Measurements from ENCODE around the gene NCBP2.

The NCBP2 gene

GRCh38 chr3:196920733-196921132, 21.6 kb downstream of the NCBP2 start:
- Histone ChIP-seq H3K4me1 (ENCODE audit: control insufficient read depth, insufficient read depth, low read length) (no peaks in the 10 kb centered on the region), H3K9ac (ENCODE audit: low read length) (no peak overlapping the region), H3K9me3 (ENCODE audit: control insufficient read depth, low read length) (no peaks in the 10 kb centered on the region), H3K36me3 (ENCODE audit: control insufficient read depth, insufficient read depth, low read length) (no peaks in the 10 kb centered on the region), H3K27me3 (ENCODE audit: control insufficient read depth, insufficient read depth, low read length) (no peaks in the 10 kb centered on the region), H3K4me3 (ENCODE audit: low read length) (no peak overlapping the region)

DNA sequence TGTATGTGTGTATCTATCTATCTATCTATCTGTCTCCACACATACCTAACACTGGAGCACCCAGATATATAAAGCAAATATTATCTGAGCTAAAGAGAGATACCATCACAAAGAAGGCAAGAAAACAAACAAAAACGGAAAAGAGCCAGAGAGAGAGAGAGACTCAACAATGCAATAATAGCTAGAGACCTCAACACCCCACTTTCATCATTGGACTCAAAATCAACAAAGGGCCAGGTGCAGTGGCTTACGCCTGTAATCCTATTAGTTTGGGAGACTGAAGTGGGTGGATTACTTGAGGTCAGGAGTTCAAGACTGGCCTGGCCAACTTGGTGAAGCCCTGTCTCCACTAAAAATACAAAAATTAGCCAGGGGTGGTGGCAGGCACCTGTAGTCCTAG, 23.4 kb downstream of the NCBP2 start:
- no peaks in the 10 kb centered on the region for H3K27me3 ChIP-seq (ENCODE audit: control insufficient read depth, insufficient read depth, low read length)
- no peaks in the 10 kb centered on the region for H3K36me3 ChIP-seq (ENCODE audit: control insufficient read depth, insufficient read depth, low read length)
- no peak overlapping the region for H3K9ac ChIP-seq (ENCODE audit: low read length)
- H3K4me1 ChIP-seq (ENCODE audit: control insufficient read depth, insufficient read depth, low read length): no peaks in the 10 kb centered on the region
- no peak overlapping the region for H3K4me3 ChIP-seq (ENCODE audit: low read length)
- H3K9me3 ChIP-seq (ENCODE audit: control insufficient read depth, low read length): no peaks in the 10 kb centered on the region

DNA sequence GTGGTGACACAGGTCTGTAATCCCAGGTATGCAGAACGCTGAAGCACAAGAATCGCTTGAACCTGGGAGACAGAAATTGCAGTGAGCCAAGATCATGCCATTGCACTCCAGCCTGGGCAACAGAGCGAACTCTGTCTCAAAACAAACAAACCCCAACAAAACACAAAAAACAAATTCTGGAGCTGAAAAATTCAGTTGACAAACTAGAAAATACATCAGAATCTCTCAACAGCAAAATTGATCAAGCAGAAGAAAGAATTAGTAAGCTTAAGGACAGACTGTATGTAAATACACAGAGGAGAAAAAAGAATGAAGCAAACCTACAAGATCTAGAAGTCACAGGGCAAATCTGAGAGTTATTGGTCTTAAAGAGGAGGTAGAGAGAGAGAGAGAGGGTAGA, 25.3 kb downstream of the NCBP2 start:
- no peaks in the 10 kb centered on the region for H3K9me3 ChIP-seq (ENCODE audit: control insufficient read depth, low read length)
- H3K4me1 ChIP-seq (ENCODE audit: control insufficient read depth, insufficient read depth, low read length): no peaks in the 10 kb centered on the region
- H3K27me3 ChIP-seq (ENCODE audit: control insufficient read depth, insufficient read depth, low read length): no peaks in the 10 kb centered on the region
- H3K9ac ChIP-seq (ENCODE audit: low read length): no peak overlapping the region
- no peaks in the 10 kb centered on the region for H3K36me3 ChIP-seq (ENCODE audit: control insufficient read depth, insufficient read depth, low read length)
- no peak overlapping the region for H3K4me3 ChIP-seq (ENCODE audit: low read length)

DNA sequence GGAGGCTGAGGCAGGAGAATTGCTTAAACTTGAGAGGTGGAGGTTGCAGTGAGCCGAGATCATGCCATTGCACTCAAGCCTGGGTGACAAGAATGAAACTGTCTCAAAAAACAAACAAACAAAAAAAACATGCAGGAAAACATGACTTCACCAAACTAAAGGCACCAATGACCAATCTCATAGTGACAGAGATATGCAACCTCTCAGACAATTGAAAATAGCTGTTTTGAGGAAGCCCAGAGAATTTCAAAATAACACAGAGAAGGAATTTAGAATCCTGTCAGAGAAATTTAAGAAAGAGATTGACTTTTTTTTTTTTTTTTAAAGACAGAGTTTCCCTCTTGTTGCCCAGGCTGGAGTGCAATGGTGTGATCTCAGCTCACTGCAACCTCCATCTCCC, 26.1 kb downstream of the NCBP2 start:
- Histone ChIP-seq H3K9me3 (ENCODE audit: control insufficient read depth, low read length) (no peaks in the 10 kb centered on the region), H3K4me1 (ENCODE audit: control insufficient read depth, insufficient read depth, low read length) (no peaks in the 10 kb centered on the region), H3K4me3 (ENCODE audit: low read length) (no peak overlapping the region), H3K36me3 (ENCODE audit: control insufficient read depth, insufficient read depth, low read length) (no peaks in the 10 kb centered on the region), H3K9ac (ENCODE audit: low read length) (no peak overlapping the region), H3K27me3 (ENCODE audit: control insufficient read depth, insufficient read depth, low read length) (no peaks in the 10 kb centered on the region)

DNA sequence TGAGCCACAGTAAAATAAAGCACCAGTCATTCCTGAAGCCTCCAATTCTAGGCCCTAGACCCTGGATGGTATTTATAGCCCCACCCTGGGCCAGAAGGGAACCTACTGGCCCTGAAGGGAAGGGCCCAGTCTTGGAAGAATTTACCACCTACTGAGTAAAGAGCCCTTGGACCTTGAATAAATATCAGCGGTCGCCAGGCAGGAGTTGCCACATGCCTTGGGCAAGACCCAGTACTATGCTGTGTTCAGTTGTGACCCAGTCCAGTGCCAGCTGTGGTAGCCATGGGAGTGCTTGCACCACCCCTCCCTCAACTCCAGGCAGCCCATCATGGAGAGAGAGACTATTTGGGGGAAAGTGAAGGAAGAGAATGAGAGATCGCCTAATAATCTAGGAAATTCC, 27.0 kb downstream of the NCBP2 start:
- H3K4me1 ChIP-seq (ENCODE audit: control insufficient read depth, insufficient read depth, low read length): no peaks in the 10 kb centered on the region
- H3K27me3 ChIP-seq (ENCODE audit: control insufficient read depth, insufficient read depth, low read length): no peaks in the 10 kb centered on the region
- H3K4me3 ChIP-seq (ENCODE audit: low read length): no peak overlapping the region
- H3K9ac ChIP-seq (ENCODE audit: low read length): no peak overlapping the region
- no peaks in the 10 kb centered on the region for H3K9me3 ChIP-seq (ENCODE audit: control insufficient read depth, low read length)
- H3K36me3 ChIP-seq (ENCODE audit: control insufficient read depth, insufficient read depth, low read length): no peaks in the 10 kb centered on the region

DNA sequence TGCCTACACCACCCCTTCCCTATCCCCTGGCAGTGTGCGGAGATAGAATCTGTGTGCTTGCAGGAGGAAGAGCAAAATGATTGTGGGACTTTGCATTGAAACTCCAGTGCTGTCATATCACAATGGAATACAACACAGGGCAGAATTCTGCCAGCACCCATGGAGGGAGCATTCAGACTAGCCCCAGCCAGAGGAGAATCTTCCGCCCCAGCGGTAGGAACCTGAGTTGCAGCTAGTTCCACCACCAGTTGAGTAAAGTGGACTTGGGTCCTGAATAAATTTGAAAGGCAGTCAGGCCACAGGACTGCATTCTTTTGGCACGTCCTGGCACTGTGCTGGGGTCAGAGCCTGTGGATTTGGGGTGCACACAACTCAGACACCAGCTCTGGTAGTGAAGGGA, 27.5 kb downstream of the NCBP2 start:
- no peaks in the 10 kb centered on the region for H3K36me3 ChIP-seq (ENCODE audit: control insufficient read depth, insufficient read depth, low read length)
- H3K27me3 ChIP-seq (ENCODE audit: control insufficient read depth, insufficient read depth, low read length): no peaks in the 10 kb centered on the region

GRCh38 chr3:196903740-196904139, 38.6 kb downstream of the NCBP2 start:
- no peak overlapping the region for H3K4me3 ChIP-seq (ENCODE audit: low read length)
- no peaks in the 10 kb centered on the region for H3K4me1 ChIP-seq (ENCODE audit: control insufficient read depth, insufficient read depth, low read length)
- no peaks in the 10 kb centered on the region for H3K9me3 ChIP-seq (ENCODE audit: control insufficient read depth, low read length)
- no peaks in the 10 kb centered on the region for H3K27me3 ChIP-seq (ENCODE audit: control insufficient read depth, insufficient read depth, low read length)
- H3K9ac ChIP-seq (ENCODE audit: low read length): no peak overlapping the region
- H3K36me3 ChIP-seq (ENCODE audit: control insufficient read depth, insufficient read depth, low read length): no peaks in the 10 kb centered on the region

More for the DNA sequence above, 27.5 kb downstream of the NCBP2 start:
- H3K9ac ChIP-seq (ENCODE audit: low read length): no peak overlapping the region
- H3K4me1 ChIP-seq (ENCODE audit: control insufficient read depth, insufficient read depth, low read length): no peaks in the 10 kb centered on the region
- no peak overlapping the region for H3K4me3 ChIP-seq (ENCODE audit: low read length)
- no peaks in the 10 kb centered on the region for H3K9me3 ChIP-seq (ENCODE audit: control insufficient read depth, low read length)

- H3K36me3 ChIP-seq (ENCODE audit: control insufficient read depth, insufficient read depth, low read length): no peaks in the 10 kb centered on the region
- H3K9ac ChIP-seq (ENCODE audit: low read length): no peak overlapping the region
Observed at GRCh38 chr3:196902296-196902695, 40.0 kb downstream of the NCBP2 start.

GRCh38 chr3:196901768-196902167, 40.6 kb downstream of the NCBP2 start:
- H3K27me3 ChIP-seq (ENCODE audit: control insufficient read depth, insufficient read depth, low read length): no peaks in the 10 kb centered on the region
- H3K4me3 ChIP-seq (ENCODE audit: low read length): no peak overlapping the region
- no peak overlapping the region for H3K9ac ChIP-seq (ENCODE audit: low read length)
- H3K4me1 ChIP-seq (ENCODE audit: control insufficient read depth, insufficient read depth, low read length): no peaks in the 10 kb centered on the region
- no peaks in the 10 kb centered on the region for H3K36me3 ChIP-seq (ENCODE audit: control insufficient read depth, insufficient read depth, low read length)
- H3K9me3 ChIP-seq (ENCODE audit: control insufficient read depth, low read length): no peaks in the 10 kb centered on the region

More at GRCh38 chr3:196902296-196902695, 40.0 kb downstream of the NCBP2 start:
- Histone ChIP-seq H3K9me3 (ENCODE audit: control insufficient read depth, low read length) (no peaks in the 10 kb centered on the region), H3K4me1 (ENCODE audit: control insufficient read depth, insufficient read depth, low read length) (no peaks in the 10 kb centered on the region), H3K4me3 (ENCODE audit: low read length) (no peak overlapping the region), H3K27me3 (ENCODE audit: control insufficient read depth, insufficient read depth, low read length) (no peaks in the 10 kb centered on the region)

- Histone ChIP-seq H3K9ac (ENCODE audit: low read length) (no peak overlapping the region), H3K4me1 (ENCODE audit: control insufficient read depth, insufficient read depth, low read length) (no peaks in the 10 kb centered on the region), H3K27me3 (ENCODE audit: control insufficient read depth, insufficient read depth, low read length) (no peaks in the 10 kb centered on the region), H3K9me3 (ENCODE audit: control insufficient read depth, low read length) (no peaks in the 10 kb centered on the region), H3K4me3 (ENCODE audit: low read length) (no peak overlapping the region), H3K36me3 (ENCODE audit: control insufficient read depth, insufficient read depth, low read length) (no peaks in the 10 kb centered on the region)
Observed at GRCh38 chr3:196896229-196896628, 46.1 kb downstream of the NCBP2 start.

GRCh38 chr3:196894557-196895295, 47.6 kb downstream of the NCBP2 start:
- H3K9me3 ChIP-seq (ENCODE audit: control insufficient read depth, low read length): no peaks in the 10 kb centered on the region
- H3K36me3 ChIP-seq (ENCODE audit: control insufficient read depth, insufficient read depth, low read length): no peaks in the 10 kb centered on the region
- H3K4me3 ChIP-seq (ENCODE audit: low read length): no peak overlapping the region
- no peaks in the 10 kb centered on the region for H3K4me1 ChIP-seq (ENCODE audit: control insufficient read depth, insufficient read depth, low read length)
- no peak overlapping the region for H3K9ac ChIP-seq (ENCODE audit: low read length)
- H3K27me3 ChIP-seq (ENCODE audit: control insufficient read depth, insufficient read depth, low read length): no peaks in the 10 kb centered on the region

DNA sequence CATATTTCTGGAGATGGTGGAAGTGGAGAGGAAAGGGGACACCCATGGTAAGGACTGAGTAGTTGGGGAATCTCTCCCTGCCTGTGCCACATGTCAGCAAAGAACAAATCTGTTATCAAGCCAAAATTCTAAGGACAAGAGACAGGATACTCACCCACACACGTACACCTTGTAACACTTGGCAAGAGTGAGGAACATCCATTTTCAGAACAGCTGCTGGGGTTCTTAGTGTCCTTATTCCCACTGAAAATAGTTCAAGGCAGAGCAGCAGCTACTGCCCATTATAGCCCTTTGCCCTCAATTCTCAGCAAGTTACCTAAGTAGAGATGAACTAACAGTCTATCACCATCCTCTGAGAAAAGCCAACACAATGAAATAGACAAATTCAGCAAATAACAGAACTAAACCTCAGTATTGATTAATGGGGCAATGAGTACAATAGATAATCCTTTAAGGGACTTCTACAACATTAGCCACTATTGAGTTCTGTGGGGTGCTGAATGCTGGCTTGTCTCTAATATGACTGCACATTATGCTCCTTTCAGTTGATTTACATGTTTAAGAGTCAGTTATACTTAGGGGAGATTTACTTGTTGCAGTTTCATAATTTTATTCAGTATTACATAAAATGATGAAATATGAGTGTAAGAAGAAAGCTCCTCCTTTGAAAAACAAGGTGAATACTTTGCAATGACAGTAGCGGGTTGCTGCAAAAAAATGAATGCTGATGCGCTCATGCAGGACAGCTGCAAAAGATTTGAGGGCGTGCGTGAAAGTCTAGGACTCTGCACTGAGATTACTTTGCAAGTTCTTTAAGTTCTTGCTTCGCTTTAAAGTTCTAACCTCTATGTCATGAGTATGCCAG, 52.3 kb downstream of the NCBP2 start:
- Histone ChIP-seq H3K36me3 (ENCODE audit: control insufficient read depth, insufficient read depth, low read length) (no peaks in the 10 kb centered on the region), H3K9ac (ENCODE audit: low read length) (no peak overlapping the region), H3K4me3 (ENCODE audit: low read length) (no peak overlapping the region), H3K27me3 (ENCODE audit: control insufficient read depth, insufficient read depth, low read length) (no peaks in the 10 kb centered on the region), H3K4me1 (ENCODE audit: control insufficient read depth, insufficient read depth, low read length) (no peaks in the 10 kb centered on the region), H3K9me3 (ENCODE audit: control insufficient read depth, low read length) (no peaks in the 10 kb centered on the region)
